Upper lobe of left lung (tissue), 6 donors: ENCODE data around the gene PRR23E. TPM values are rescaled to one million over a fixed set of nuclear protein-coding genes. Genes with fewer than 3 reads are reported as not detected.

ENCODE experiments used
- ATAC-seq, 2 donors: fragments of 200-7000 bp; cut with Tn5 transposase; one replicate each; pipeline ENCODE4 v1.9.1; 2022; ENCODE audit warnings: mild to moderate bottlenecking in 2 of 2, moderate library complexity in 2 of 2; ENCODE audit not compliant: low FRiP score in 2 of 2
- DNase-seq, 2 donors: peaks; one replicate each; pipeline ENCODE4 v3.0.0-alpha.2; 2019 to 2020
- H3K27ac ChIP-seq, 4 donors: fragments of 200-600 bp; sonication (generic); one replicate each; pipeline ENCODE4 v1.5.1; 2016 to 2019
- H3K27me3 ChIP-seq, 4 donors: fragments of 200-600 bp; sonication (generic); one replicate each; pipeline ENCODE4 v1.5.1; 2017 to 2019
- H3K36me3 ChIP-seq, 4 donors: fragments of 200-600 bp; sonication (generic); one replicate each; pipeline ENCODE4 v1.5.1; 2016 to 2019
- H3K4me1 ChIP-seq, 4 donors: fragments of 200-600 bp; sonication (generic); one replicate each; pipeline ENCODE4 v1.5.1; 2018 to 2019
- H3K4me3 ChIP-seq, 4 donors: fragments of 200-600 bp; sonication (generic); one replicate each; pipeline ENCODE4 v1.5.1; 2017 to 2019; ENCODE audit warnings: mild to moderate bottlenecking in 2 of 4, moderate library complexity in 1 of 4
- H3K9me3 ChIP-seq, 4 donors: fragments of 200-600 bp; sonication (generic); one replicate each; pipeline ENCODE4 v1.5.1; 2018 to 2019
- EP300 ChIP-seq, 4 donors: sonication (generic); formaldehyde crosslinking; IDR thresholded peaks; one replicate each; pipeline ENCODE4 v1.5.1; 2017; ENCODE audit warnings: antibody characterized with exemption in 4 of 4, control low read depth in 2 of 4
- POLR2A ChIP-seq, 4 donors: fragments of 450-650 bp; IDR thresholded peaks; one replicate each; pipeline ENCODE4 v1.5.1; 2016 to 2017; ENCODE audit warnings: antibody characterized with exemption in 4 of 4, mild to moderate bottlenecking in 2 of 4
- POLR2AphosphoS5 ChIP-seq, 2 donors: sonication (generic); formaldehyde crosslinking; IDR thresholded peaks; one replicate each; pipeline ENCODE4 v1.5.1; 2017; ENCODE audit warnings: antibody characterized with exemption in 2 of 2
- WGBS, 2 donors: methylation state at CpG; one replicate each; pipeline ENCODE4 v1.1.5; 2017 to 2018; 5-methylcytosine and 5-hydroxymethylcytosine counted together
- total RNA-seq, 6 donors: library from RNA; depleted of rRNA in 4 of 6; stranded (reverse); fragments of >200 nt in 4 of 6; gene quantifications; one replicate each; pipeline versions ENCODE4 v1.1.0 to v1.2.1, GENCODE V29; 2016 to 2021
- TF ChIP-seq, protein P1 (sequence below), 6 experiments: fragments of 450-650 bp in 4 of 6; fragments of 200-600 bp in 2 of 6; sonication (generic) in 2 of 6; IDR thresholded peaks; one replicate each; pipeline ENCODE4 v1.5.1; 2016 to 2019; ENCODE audit warnings: antibody characterized with exemption in 6 of 6
- donor health status: DM: no; HTN: no; CAD: no; lungs with moderate emphysema.
- donor health status: DM: no; HTN: yes; CAD: no; lungs with severe emphysema.

PRR23E gene
- total RNA-seq, 6 donors from 2014 or later: not detected

DNA sequence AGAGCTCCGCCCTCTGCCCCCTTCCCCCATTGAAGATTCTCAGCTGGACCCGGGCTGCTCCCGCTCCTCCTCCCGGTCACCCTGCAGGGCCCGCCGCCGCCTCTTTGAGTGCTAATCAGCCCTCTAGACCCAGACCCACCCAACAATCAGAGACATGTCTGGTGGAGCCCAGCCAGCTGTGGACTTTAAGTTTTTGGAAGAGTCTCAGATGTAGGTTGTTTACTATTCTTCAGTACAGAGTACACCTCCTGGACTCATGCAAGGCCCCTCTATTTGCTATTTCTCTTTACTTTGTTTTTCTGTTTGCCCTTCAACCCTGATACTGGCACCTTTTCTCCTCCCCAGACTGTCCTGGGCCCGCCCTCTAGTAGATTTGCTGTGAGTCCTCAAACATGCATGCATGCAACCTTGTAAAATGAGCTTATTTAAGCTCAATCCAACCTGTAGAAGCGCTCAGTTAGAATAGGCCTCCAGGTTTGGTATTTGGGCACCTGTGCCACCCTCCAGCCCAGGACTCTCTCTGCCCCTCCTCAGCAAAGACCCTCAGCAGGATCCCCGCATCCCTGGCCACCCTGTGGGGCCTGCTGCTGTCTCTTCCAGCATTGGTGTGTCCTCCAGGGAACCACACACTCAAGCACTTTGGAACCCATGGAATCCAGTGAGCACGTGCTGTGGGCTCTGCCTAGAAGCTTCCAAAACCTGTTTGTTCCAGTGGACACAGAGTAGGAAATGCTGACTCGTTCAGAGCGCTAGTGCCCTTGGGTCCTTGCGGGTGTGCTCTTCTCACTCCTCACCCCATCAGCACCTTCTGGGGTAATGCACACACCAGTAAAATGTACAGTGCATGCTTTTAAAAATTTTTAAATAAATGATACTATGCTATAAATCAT lies 4.6 kb downstream of the PRR23E start:
- no peaks in the 10 kb centered on the region for H3K27me3 ChIP-seq
- TF ChIP-seq POLR2A (IDR thresholded peaks at IDR 0.05) (no peak), POLR2AphosphoS5 (IDR thresholded peaks at IDR 0.05) (no peak), EP300 (IDR thresholded peaks at IDR 0.05) (no peak)
- TF ChIP-seq, protein P1, sequence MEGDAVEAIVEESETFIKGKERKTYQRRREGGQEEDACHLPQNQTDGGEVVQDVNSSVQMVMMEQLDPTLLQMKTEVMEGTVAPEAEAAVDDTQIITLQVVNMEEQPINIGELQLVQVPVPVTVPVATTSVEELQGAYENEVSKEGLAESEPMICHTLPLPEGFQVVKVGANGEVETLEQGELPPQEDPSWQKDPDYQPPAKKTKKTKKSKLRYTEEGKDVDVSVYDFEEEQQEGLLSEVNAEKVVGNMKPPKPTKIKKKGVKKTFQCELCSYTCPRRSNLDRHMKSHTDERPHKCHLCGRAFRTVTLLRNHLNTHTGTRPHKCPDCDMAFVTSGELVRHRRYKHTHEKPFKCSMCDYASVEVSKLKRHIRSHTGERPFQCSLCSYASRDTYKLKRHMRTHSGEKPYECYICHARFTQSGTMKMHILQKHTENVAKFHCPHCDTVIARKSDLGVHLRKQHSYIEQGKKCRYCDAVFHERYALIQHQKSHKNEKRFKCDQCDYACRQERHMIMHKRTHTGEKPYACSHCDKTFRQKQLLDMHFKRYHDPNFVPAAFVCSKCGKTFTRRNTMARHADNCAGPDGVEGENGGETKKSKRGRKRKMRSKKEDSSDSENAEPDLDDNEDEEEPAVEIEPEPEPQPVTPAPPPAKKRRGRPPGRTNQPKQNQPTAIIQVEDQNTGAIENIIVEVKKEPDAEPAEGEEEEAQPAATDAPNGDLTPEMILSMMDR (IDR thresholded peaks at IDR 0.05): no peak
- H3K4me1 ChIP-seq: no peaks in the 10 kb centered on the region
- no peaks in the 10 kb centered on the region for H3K9me3 ChIP-seq
- H3K4me3 ChIP-seq: no peak overlapping the region
- no peak for ATAC-seq
- H3K36me3 ChIP-seq: no peaks in the 10 kb centered on the region
- H3K27ac ChIP-seq: no peak overlapping the region
- DNase-seq: no peak
- 53 to 64% methylated on average over 14 of the region's 14 CpGs for WGBS, 2 donors

DNA sequence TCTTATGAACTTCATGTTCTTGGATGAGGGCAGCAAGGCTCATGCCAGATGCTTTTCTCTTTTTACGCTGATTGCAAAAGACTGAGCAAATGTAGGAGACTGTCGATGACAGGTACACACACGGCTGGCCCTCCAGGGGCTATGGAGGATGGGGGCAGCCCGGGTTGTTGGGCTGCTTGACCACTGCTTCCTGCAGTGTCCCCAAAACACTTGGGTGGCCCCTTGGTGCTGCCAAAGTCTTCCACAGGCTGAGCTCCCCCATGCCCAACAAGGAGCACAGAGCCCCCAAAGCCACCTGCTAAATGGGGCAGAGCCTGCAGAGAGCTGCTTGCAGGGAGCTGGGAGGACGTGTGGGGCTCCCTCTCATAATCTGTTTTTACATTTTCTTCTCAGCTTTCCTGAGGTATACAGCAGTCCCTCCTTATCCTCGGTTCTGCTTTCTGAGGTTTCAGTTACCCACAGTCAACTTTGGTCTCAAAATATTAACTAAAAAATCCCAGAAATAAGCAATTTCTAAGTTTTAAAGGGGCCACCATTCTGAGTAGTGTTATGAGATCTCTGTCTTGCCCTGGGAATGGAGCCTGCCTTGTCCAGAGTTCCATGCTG lies 7.3 kb downstream of the PRR23E start:
- ATAC-seq (no peak), DNase-seq (peak in 1 of 2 donors; percentile 11)
- TF ChIP-seq EP300 (IDR thresholded peaks at IDR 0.05) (no peak), POLR2A (IDR thresholded peaks at IDR 0.05) (no peak), POLR2AphosphoS5 (IDR thresholded peaks at IDR 0.05) (no peak)
- TF ChIP-seq, protein P1 (IDR thresholded peaks at IDR 0.05): no peak
- H3K27ac ChIP-seq: no peak overlapping the region
- H3K36me3 ChIP-seq: no peaks in the 10 kb centered on the region
- no peak overlapping the region for H3K4me3 ChIP-seq
- no peaks in the 10 kb centered on the region for H3K27me3 ChIP-seq
- no peaks in the 10 kb centered on the region for H3K9me3 ChIP-seq
- no peaks in the 10 kb centered on the region for H3K4me1 ChIP-seq
- 75% methylated on average over 4 to 6 of the region's 6 CpGs for WGBS, 2 donors

DNA sequence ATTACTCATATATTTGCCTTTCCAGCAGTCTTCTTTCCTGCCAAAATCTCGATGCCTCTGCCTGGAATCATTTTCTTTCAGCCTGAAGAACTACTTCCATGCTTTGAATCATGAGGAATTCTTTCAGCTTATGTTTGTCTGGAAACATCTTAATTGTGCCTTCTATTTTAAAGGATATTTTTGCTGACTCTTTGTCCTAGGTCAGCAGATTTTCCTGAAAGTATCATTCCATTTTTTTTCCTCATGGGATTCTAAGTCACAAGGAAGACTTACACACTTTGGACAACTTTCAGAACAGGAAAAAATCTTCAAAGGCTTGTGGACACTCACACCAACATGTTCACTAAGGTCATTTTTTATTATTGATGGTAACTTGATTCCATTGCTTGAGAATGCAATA lies 10.1 kb downstream of the PRR23E start:
- Histone ChIP-seq H3K27ac (no peak overlapping the region), H3K36me3 (no peaks in the 10 kb centered on the region), H3K4me3 (no peak overlapping the region), H3K4me1 (peaks cover 0 to 3% (median 0%) of the 10 kb centered on the region in 4 donors), H3K9me3 (no peaks in the 10 kb centered on the region), H3K27me3 (no peaks in the 10 kb centered on the region)
- DNase-seq (no peak), ATAC-seq (no peak)
- TF ChIP-seq POLR2A (IDR thresholded peaks at IDR 0.05) (no peak), EP300 (IDR thresholded peaks at IDR 0.05) (no peak), POLR2AphosphoS5 (IDR thresholded peaks at IDR 0.05) (no peak)
- TF ChIP-seq, protein P1 (IDR thresholded peaks at IDR 0.05): no peak
- 50 to 56% methylated on average over 1 of the region's 1 CpG for WGBS, 2 donors

DNA sequence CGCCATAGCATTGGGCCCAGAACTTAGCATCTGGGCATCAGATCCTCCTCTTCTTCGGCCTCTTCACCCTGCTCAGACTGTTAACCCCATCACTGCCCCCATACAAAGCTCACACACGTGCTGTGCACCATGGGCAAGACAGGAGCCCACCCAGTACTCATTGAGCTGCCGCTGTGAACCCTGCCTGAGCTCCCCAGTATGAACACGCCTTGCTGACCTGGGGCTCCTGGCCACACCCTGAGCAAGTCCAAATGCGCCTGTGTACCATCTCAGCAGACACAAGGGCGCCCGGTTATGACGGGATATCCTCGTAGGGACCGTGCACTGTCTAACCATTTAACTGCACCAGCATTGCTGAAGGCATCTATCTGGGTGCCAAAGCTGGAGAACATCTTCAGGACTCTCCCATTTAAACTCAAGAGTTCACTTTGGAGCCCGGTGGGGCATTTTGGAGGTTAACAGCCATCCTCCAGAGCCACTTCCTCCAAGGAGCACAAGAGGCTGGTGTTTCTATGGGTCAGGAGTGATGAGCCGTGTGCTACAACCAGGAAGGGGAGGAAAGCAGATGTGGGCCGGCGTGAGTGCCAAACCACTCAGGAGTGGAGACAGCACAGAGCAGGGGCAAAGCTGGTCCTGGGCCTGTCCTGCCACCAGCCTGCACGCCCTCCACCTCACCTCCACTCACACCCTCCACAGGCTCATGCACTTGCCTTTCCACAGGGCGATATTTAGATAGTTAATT lies 12.1 kb downstream of the PRR23E start:
- peaks cover 0 to 3% (median 0%) of the 10 kb centered on the region in 4 donors for H3K4me1 ChIP-seq

More for the DNA sequence above, 12.1 kb downstream of the PRR23E start:
- Histone ChIP-seq H3K27ac (no peak overlapping the region), H3K36me3 (no peaks in the 10 kb centered on the region), H3K9me3 (no peaks in the 10 kb centered on the region), H3K4me3 (no peak overlapping the region), H3K27me3 (no peaks in the 10 kb centered on the region)
- DNase-seq (peak in 1 of 2 donors; percentile 12), ATAC-seq (peak in 1 of 2 donors; percentile 12)
- TF ChIP-seq, protein P1 (IDR thresholded peaks at IDR 0.05): no peak
- TF ChIP-seq POLR2A (IDR thresholded peaks at IDR 0.05) (no peak), EP300 (IDR thresholded peaks at IDR 0.05) (no peak), POLR2AphosphoS5 (IDR thresholded peaks at IDR 0.05) (no peak)
- WGBS, 2 donors: 77 to 78% methylated on average over 10 to 17 of the region's 17 CpGs
